Astrocyte of the spinal cord (primary cell): ENCODE data around the gene MCC.

Experiments
- DNase-seq: peaks from one replicate; pipeline ENCODE4 v3.0.0; 2011; ENCODE audit warnings: low read depth, low spot score
- H3K4me3 ChIP-seq: 2 replicates; pipeline ENCODE4 v1.5.1; 2011; ENCODE audit warnings: low read depth, mild to moderate bottlenecking, low read length, moderate library complexity
- CTCF ChIP-seq: IDR thresholded peaks from 2 replicates; pipeline ENCODE4 v1.5.1; 2012; ENCODE audit warnings: low read depth, mild to moderate bottlenecking, low read length, inconsistent platforms
- in situ Hi-C: cut with HindIII; loops from 2 replicates; pipeline ENCODE4 v1.10.0; 2017; ENCODE audit warnings: low sequenced_read_pairs

The MCC gene

GRCh38 chr5:113216545-113216944 is 271.7 kb downstream of the MCC start:
- in situ Hi-C loops = no loop called here

GRCh38 chr5:113215401-113216060 is 272.7 kb downstream of the MCC start:
- H3K4me3 ChIP-seq = no peak overlapping the region
- no peak for TF ChIP-seq CTCF
- in situ Hi-C loops = no loop called here
- DNase-seq = peak; percentile 79

More at GRCh38 chr5:113216545-113216944, 271.7 kb downstream of the MCC start:
- no peak for TF ChIP-seq CTCF
- no peak overlapping the region for H3K4me3 ChIP-seq
- no peak for DNase-seq

GRCh38 chr5:113214606-113215323 is 273.5 kb downstream of the MCC start:
- TF ChIP-seq CTCF = no peak
- no peak for DNase-seq
- H3K4me3 ChIP-seq = no peak overlapping the region
- in situ Hi-C loops = no loop called here

GRCh38 chr5:113213551-113214425 is 274.5 kb downstream of the MCC start:
- DNase-seq = peak; percentile 54
- no peak for TF ChIP-seq CTCF
- no peak overlapping the region for H3K4me3 ChIP-seq
- in situ Hi-C loops = no loop called here

GRCh38 chr5:113212244-113212920 is 275.9 kb downstream of the MCC start:
- in situ Hi-C loops = no loop called here
- DNase-seq = peak; percentile 73
- no peak overlapping the region for H3K4me3 ChIP-seq
- no peak for TF ChIP-seq CTCF

- no peak for DNase-seq
- H3K4me3 ChIP-seq = no peak overlapping the region
- TF ChIP-seq CTCF = no peak
- in situ Hi-C loops = no loop called here
Measured at GRCh38 chr5:113209498-113209897, 278.8 kb downstream of the MCC start.
